LNCAP (cell line): ENCODE data around the gene SETBP1.

Experiments
- CTCF ChIP-seq: fragments of 450-650 bp; IDR thresholded peaks from 2 replicates; pipeline ENCODE4 v1.5.1; 2017; ENCODE audit warnings: mild to moderate bottlenecking

Gene SETBP1

GRCh38 chr18:44885507-44885906 is 204.8 kb downstream of the SETBP1 start:
- no peak for TF ChIP-seq CTCF

GRCh38 chr18:44887227-44887631 is 206.5 kb downstream of the SETBP1 start:
- TF ChIP-seq CTCF: no peak

- no peak for TF ChIP-seq CTCF
These were observed 208.4 kb downstream of the SETBP1 start for GRCh38 chr18:44889111-44889510.

GRCh38 chr18:44893045-44893706 is 212.5 kb downstream of the SETBP1 start:
- no peak for TF ChIP-seq CTCF

- TF ChIP-seq CTCF: no peak
These were observed 213.3 kb downstream of the SETBP1 start for GRCh38 chr18:44893966-44894365.

- TF ChIP-seq CTCF: peak; percentile 61
These were observed 214.6 kb downstream of the SETBP1 start for GRCh38 chr18:44895176-44895798.

GRCh38 chr18:44896846-44897245 is 216.2 kb downstream of the SETBP1 start:
- TF ChIP-seq CTCF: no peak
